Coronary artery (tissue), 2 donors: ENCODE measurements around the gene FGD2.

ENCODE experiments used
- DNase-seq: peaks from one replicate; pipeline ENCODE4 v3.0.0-alpha.2; 2017; ENCODE audit warnings: low spot score
- H3K27ac ChIP-seq, 2 donors: fragments of 200-600 bp; sonication (generic); one replicate each; pipeline ENCODE4 v1.5.1; 2016 to 2019
- H3K4me3 ChIP-seq: fragments of 200-600 bp; sonication (generic); 2 replicates; pipeline ENCODE4 v1.5.1; 2016; ENCODE audit warnings: mild to moderate bottlenecking, moderate library complexity
- CTCF ChIP-seq: fragments of 200-600 bp; sonication (generic); IDR thresholded peaks from one replicate; pipeline ENCODE4 v1.5.1; 2019; ENCODE audit warnings: antibody characterized with exemption

The FGD2 gene

GRCh38 chr6:37025621-37026466 is 20.4 kb downstream of the FGD2 start:
- Histone ChIP-seq H3K27ac (no peak overlapping the region), H3K4me3 (no peak overlapping the region)
- TF ChIP-seq CTCF, result no peak
- DNase-seq, result no peak

GRCh38 chr6:37027036-37027720 is 21.7 kb downstream of the FGD2 start:
- TF ChIP-seq CTCF, result no peak
- no peak for DNase-seq
- no peak overlapping the region for H3K27ac ChIP-seq
- H3K4me3 ChIP-seq, result no peak overlapping the region

GRCh38 chr6:37027811-37028469 is 22.5 kb downstream of the FGD2 start:
- no peak for TF ChIP-seq CTCF
- DNase-seq, result no peak
- H3K4me3 ChIP-seq, result no peak overlapping the region
- H3K27ac ChIP-seq, result no peak overlapping the region

GRCh38 chr6:37029249-37029971 is 24.0 kb downstream of the FGD2 start:
- no peak overlapping the region for H3K27ac ChIP-seq
- no peak for DNase-seq

GRCh38 chr6:37030599-37030998 is 25.1 kb downstream of the FGD2 start:
- no peak for TF ChIP-seq CTCF
- Histone ChIP-seq H3K4me3 (no peak overlapping the region), H3K27ac (no peak overlapping the region)
- no peak for DNase-seq

More at GRCh38 chr6:37029249-37029971, 24.0 kb downstream of the FGD2 start:
- TF ChIP-seq CTCF, result peak; percentile 42
- H3K4me3 ChIP-seq, result no peak overlapping the region

GRCh38 chr6:37032239-37032638 is 26.8 kb downstream of the FGD2 start:
- TF ChIP-seq CTCF, result no peak
- no peak for DNase-seq
- no peak overlapping the region for H3K4me3 ChIP-seq
- no peak overlapping the region for H3K27ac ChIP-seq
